GM12878 (cell line): Measurements from ENCODE around the gene CRYBB1. TPM values are rescaled to one million over a fixed set of nuclear protein-coding genes. Genes with fewer than 3 reads are reported as not detected.

Experiments used
- ATF7 ChIP-seq: fragments of 450-650 bp; IDR thresholded peaks from 2 replicates; pipeline ENCODE4 v1.6.1; 2016; ENCODE audit warnings: low read depth, mild to moderate bottlenecking
- CHD4 ChIP-seq: fragments of 200-600 bp; sonication (generic); IDR thresholded peaks from 2 replicates; pipeline ENCODE4 v1.6.1; 2016; ENCODE audit warnings: mild to moderate bottlenecking
- HDGF ChIP-seq: fragments of 450-650 bp; IDR thresholded peaks from 2 replicates; pipeline ENCODE4 v1.6.1; 2016; ENCODE audit warnings: antibody characterized with exemption
- KDM1A ChIP-seq: fragments of 200-600 bp; sonication (generic); IDR thresholded peaks from 2 replicates; pipeline ENCODE4 v1.6.1; 2016; ENCODE audit warnings: borderline replicate concordance
- PML ChIP-seq: IDR thresholded peaks from 2 replicates; pipeline ENCODE4 v1.6.1; 2012; ENCODE audit warnings: low read length, inconsistent platforms
- SMAD1 ChIP-seq: fragments of 450-650 bp; IDR thresholded peaks from 2 replicates; pipeline ENCODE4 v1.6.1; 2018; ENCODE audit warnings: mild to moderate bottlenecking, low read depth; ENCODE audit not compliant: partially characterized antibody
- ZBED1 ChIP-seq: IDR thresholded peaks from 2 replicates; pipeline ENCODE4 v1.6.1; 2016; ENCODE audit warnings: borderline replicate concordance
- polyA plus RNA-seq, 11 experiments: library from polyadenylated mRNA; depleted of rRNA in 4 of 11; unstranded in 6 of 11; stranded (reverse) in 5 of 11; fragments of >200 nt; fragmentation: Nextera tagmentation in 4 of 11; fragmentation: Illumina TruSeq in 1 of 11; extraction: Ambion mirVana in 4 of 11; extraction: Trizol in 1 of 11; gene quantifications; 1 replicate in 1 of 11; 2 replicates in 10 of 11; pipeline versions ENCODE4 v1.2.1 to v1.2.3, GENCODE V29; 2011 to 2016; ENCODE audit warnings: inconsistent platforms in 2 of 11, missing spikeins in 2 of 11, low read depth in 1 of 11
- total RNA-seq, 4 experiments: library from RNA; depleted of rRNA in 3 of 4; stranded (reverse); fragments of >200 nt in 3 of 4; fragmentation: Illumina TruSeq in 1 of 4; extraction: Trizol in 1 of 4; gene quantifications; 2 replicates each; pipeline versions ENCODE4 v1.2.1 to v1.2.3, GENCODE V29; 2013 to 2021
- TF ChIP-seq, protein P1 (sequence below): fragments of 450-650 bp; formaldehyde crosslinking; IDR thresholded peaks from 2 replicates; pipeline ENCODE4 v1.5.0; 2022; ENCODE audit warnings: mild to moderate bottlenecking, missing genetic modification characterization
- TF ChIP-seq, protein P2 (sequence below): IDR thresholded peaks from 2 replicates; pipeline ENCODE4 v1.6.1; 2012; ENCODE audit warnings: low read depth, low read length, improper control_type of control experiment
- TF ChIP-seq, protein P3 (sequence below): fragments of 450-650 bp; formaldehyde crosslinking; IDR thresholded peaks from 2 replicates; pipeline ENCODE4 v1.4.0; 2020; ENCODE audit warnings: mild to moderate bottlenecking, moderate library complexity

The CRYBB1 gene
- total and polyA plus RNA-seq, 10 of the 15 experiments (the other 5 are each of a cell fraction or from before 2014, with no cell fraction given), result 0.09 to 0.64 (median 0.23) TPM; not detected in 5

DNA sequence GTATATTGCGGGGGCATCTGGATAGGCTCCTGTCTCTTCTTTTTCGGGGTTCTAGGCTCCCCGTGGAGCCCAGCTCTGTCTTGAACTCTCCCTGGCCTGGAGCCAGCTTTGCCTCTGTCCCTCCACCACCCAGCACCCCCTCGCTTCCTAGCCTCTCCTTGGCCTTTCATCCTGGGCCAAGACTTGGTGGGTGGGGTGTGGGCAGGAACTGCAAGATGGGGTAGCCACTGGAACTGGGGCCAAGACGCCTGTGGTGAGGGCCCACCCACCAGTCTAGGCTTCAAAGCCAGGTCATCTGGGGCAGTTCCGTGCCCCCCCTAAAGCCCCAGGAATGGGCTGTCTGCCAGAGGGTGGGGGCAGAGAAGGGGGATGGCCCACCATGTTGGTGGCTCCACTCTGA lies 1.7 kb upstream of the CRYBB1 start (continued):
- TF ChIP-seq, protein P1, sequence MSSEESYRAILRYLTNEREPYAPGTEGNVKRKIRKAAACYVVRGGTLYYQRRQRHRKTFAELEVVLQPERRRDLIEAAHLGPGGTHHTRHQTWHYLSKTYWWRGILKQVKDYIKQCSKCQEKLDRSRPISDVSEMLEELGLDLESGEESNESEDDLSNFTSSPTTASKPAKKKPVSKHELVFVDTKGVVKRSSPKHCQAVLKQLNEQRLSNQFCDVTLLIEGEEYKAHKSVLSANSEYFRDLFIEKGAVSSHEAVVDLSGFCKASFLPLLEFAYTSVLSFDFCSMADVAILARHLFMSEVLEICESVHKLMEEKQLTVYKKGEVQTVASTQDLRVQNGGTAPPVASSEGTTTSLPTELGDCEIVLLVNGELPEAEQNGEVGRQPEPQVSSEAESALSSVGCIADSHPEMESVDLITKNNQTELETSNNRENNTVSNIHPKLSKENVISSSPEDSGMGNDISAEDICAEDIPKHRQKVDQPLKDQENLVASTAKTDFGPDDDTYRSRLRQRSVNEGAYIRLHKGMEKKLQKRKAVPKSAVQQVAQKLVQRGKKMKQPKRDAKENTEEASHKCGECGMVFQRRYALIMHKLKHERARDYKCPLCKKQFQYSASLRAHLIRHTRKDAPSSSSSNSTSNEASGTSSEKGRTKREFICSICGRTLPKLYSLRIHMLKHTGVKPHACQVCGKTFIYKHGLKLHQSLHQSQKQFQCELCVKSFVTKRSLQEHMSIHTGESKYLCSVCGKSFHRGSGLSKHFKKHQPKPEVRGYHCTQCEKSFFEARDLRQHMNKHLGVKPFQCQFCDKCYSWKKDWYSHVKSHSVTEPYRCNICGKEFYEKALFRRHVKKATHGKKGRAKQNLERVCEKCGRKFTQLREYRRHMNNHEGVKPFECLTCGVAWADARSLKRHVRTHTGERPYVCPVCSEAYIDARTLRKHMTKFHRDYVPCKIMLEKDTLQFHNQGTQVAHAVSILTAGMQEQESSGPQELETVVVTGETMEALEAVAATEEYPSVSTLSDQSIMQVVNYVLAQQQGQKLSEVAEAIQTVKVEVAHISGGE (CRISPR knock-in tag), result no peak
- no peak for TF ChIP-seq PML
- no peak for TF ChIP-seq SMAD1
- no peak for TF ChIP-seq HDGF
- TF ChIP-seq CHD4, result no peak
- no peak for TF ChIP-seq KDM1A
- TF ChIP-seq, protein P2, sequence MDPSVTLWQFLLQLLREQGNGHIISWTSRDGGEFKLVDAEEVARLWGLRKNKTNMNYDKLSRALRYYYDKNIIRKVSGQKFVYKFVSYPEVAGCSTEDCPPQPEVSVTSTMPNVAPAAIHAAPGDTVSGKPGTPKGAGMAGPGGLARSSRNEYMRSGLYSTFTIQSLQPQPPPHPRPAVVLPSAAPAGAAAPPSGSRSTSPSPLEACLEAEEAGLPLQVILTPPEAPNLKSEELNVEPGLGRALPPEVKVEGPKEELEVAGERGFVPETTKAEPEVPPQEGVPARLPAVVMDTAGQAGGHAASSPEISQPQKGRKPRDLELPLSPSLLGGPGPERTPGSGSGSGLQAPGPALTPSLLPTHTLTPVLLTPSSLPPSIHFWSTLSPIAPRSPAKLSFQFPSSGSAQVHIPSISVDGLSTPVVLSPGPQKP, result no peak
- TF ChIP-seq, protein P3, sequence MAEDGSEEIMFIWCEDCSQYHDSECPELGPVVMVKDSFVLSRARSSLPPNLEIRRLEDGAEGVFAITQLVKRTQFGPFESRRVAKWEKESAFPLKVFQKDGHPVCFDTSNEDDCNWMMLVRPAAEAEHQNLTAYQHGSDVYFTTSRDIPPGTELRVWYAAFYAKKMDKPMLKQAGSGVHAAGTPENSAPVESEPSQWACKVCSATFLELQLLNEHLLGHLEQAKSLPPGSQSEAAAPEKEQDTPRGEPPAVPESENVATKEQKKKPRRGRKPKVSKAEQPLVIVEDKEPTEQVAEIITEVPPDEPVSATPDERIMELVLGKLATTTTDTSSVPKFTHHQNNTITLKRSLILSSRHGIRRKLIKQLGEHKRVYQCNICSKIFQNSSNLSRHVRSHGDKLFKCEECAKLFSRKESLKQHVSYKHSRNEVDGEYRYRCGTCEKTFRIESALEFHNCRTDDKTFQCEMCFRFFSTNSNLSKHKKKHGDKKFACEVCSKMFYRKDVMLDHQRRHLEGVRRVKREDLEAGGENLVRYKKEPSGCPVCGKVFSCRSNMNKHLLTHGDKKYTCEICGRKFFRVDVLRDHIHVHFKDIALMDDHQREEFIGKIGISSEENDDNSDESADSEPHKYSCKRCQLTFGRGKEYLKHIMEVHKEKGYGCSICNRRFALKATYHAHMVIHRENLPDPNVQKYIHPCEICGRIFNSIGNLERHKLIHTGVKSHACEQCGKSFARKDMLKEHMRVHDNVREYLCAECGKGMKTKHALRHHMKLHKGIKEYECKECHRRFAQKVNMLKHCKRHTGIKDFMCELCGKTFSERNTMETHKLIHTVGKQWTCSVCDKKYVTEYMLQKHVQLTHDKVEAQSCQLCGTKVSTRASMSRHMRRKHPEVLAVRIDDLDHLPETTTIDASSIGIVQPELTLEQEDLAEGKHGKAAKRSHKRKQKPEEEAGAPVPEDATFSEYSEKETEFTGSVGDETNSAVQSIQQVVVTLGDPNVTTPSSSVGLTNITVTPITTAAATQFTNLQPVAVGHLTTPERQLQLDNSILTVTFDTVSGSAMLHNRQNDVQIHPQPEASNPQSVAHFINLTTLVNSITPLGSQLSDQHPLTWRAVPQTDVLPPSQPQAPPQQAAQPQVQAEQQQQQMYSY, result no peak
- TF ChIP-seq ATF7, result no peak
- no peak for TF ChIP-seq ZBED1
